Panc1 (cell line): ENCODE measurements around the gene GMPPA. TPM values are rescaled to one million over a fixed set of nuclear protein-coding genes. Genes with fewer than 3 reads are reported as not detected.

Experiments used
- ATAC-seq: fragments of 200-7000 bp; cut with Tn5 transposase; 2 replicates; pipeline ENCODE4 v1.9.1; 2020; ENCODE audit warnings: mild to moderate bottlenecking, moderate library complexity
- BruUV-seq: library from RNA; stranded (reverse); fragments of 400-500 nt; replicated peaks from 2 replicates; lab custom pipeline; 2021; lab: Mats Ljungman, UMichigan
- CTCF ChIA-PET: fragments of 300-600 bp; sonication (Branson Sonifier 250); formaldehyde crosslinking; loops from one replicate; lab custom pipeline; 2022; ENCODE audit warnings: antibody characterized with exemption; lab: Charles Lee
- POLR2A ChIA-PET: fragments of 300-600 bp; sonication (Branson Sonifier 250); formaldehyde crosslinking; loops from one replicate; lab custom pipeline; 2022; ENCODE audit warnings: antibody characterized with exemption; lab: Charles Lee
- DNase-seq: peaks from one replicate; pipeline ENCODE4 v3.0.0-alpha.2; 2010; ENCODE audit warnings: low read depth, low spot score
- H3K27ac ChIP-seq: 2 replicates; pipeline ENCODE4 v1.5.1; 2011; ENCODE audit warnings: mild to moderate bottlenecking, low read length, inconsistent platforms
- H3K27me3 ChIP-seq: fragments of 200-500 bp; sonication (Bioruptor generic); 2 replicates; pipeline ENCODE4 v1.6.0; 2014; ENCODE audit warnings: low read length, inconsistent platforms; ENCODE audit not compliant: control insufficient read depth, insufficient read depth
- H3K36me3 ChIP-seq: fragments of 200-500 bp; sonication (Bioruptor generic); 2 replicates; pipeline ENCODE4 v1.5.1; 2014; ENCODE audit warnings: inconsistent platforms, mild to moderate bottlenecking, low read length, moderate library complexity; ENCODE audit not compliant: control insufficient read depth, insufficient read depth
- H3K4me1 ChIP-seq: 2 replicates; pipeline ENCODE4 v1.5.1; 2011; ENCODE audit warnings: inconsistent platforms, mild to moderate bottlenecking, low read length, moderate library complexity; ENCODE audit not compliant: control insufficient read depth, insufficient read depth
- H3K4me3 ChIP-seq, 2 experiments: 2 replicates each; pipeline ENCODE4 v1.5.1; 2011 to 2012; ENCODE audit warnings: low read depth in 2 of 2, low read length in 2 of 2, mild to moderate bottlenecking in 2 of 2, inconsistent platforms in 1 of 2, moderate library complexity in 1 of 2
- H3K9me3 ChIP-seq: fragments of 200-500 bp; sonication (Bioruptor generic); 2 replicates; pipeline ENCODE4 v1.5.1; 2014; ENCODE audit warnings: low read depth, mild to moderate bottlenecking, inconsistent platforms, low read length, moderate library complexity; ENCODE audit not compliant: control insufficient read depth, insufficient read depth
- POLR2AphosphoS5 ChIP-seq: IDR thresholded peaks from 2 replicates; pipeline ENCODE4 v1.6.1; 2012; ENCODE audit warnings: mild to moderate bottlenecking, low read depth, low read length, moderate library complexity
- REST ChIP-seq, 2 experiments: IDR thresholded peaks; 2 replicates each; pipeline ENCODE4 v1.6.1; 2011 to 2012; ENCODE audit warnings: low read depth in 2 of 2, control low read depth in 1 of 2, low read length in 1 of 2, mild to moderate bottlenecking in 1 of 2, moderate library complexity in 1 of 2; ENCODE audit not compliant: insufficient read depth in 1 of 2
- SIN3A ChIP-seq: IDR thresholded peaks from 2 replicates; pipeline ENCODE4 v1.6.1; 2012; ENCODE audit warnings: low read depth, mild to moderate bottlenecking, low read length, moderate library complexity, borderline replicate concordance; ENCODE audit not compliant: insufficient read depth
- TCF7L2 ChIP-seq: IDR thresholded peaks from 2 replicates; pipeline ENCODE4 v1.6.1; 2011; ENCODE audit warnings: mild to moderate bottlenecking, low read depth, low read length, inconsistent platforms
- in situ Hi-C: cut with HindIII; loops from 2 replicates; pipeline ENCODE4 v1.10.0; 2016; ENCODE audit warnings: low sequenced_read_pairs, low pct_unique_long_range_greater_than_20kb
- intact Hi-C: fragments of 100-400 bp; cut with micrococcal nuclease; formaldehyde crosslinking; loops from one replicate; pipeline ENCODE4 v1.10.0; 2022; ENCODE audit not compliant: unreplicated experiment
- total RNA-seq: library from RNA; stranded (reverse); gene quantifications from one replicate; pipeline ENCODE4 v1.2.1, GENCODE V29; 2021; ENCODE audit not compliant: unreplicated experiment
- TF ChIP-seq, protein P1 (sequence below): fragments of 450-650 bp; IDR thresholded peaks from 2 replicates; pipeline ENCODE4 v1.5.1; 2017; ENCODE audit warnings: mild to moderate bottlenecking

Gene GMPPA
- total RNA-seq, 1 experiment from 2014 or later: 66.2 TPM

- in situ Hi-C loops: no loop called here
- BruUV-seq: no TSS peak
- intact Hi-C loops: no loop called here
- peak; percentile 43; the same call in 1 of the 2 replicates for ATAC-seq
- POLR2A ChIA-PET: no interaction called here
- Histone ChIP-seq H3K27me3 (no peaks in the 10 kb centered on the region), H3K9me3 (no peaks in the 10 kb centered on the region), H3K36me3 (no peaks in the 10 kb centered on the region), H3K4me3 (no peak overlapping the region), H3K27ac (no peak overlapping the region), H3K4me1 (peaks cover 4% of the 10 kb centered on the region; the same call in 1 of the 2 replicates)
- TF ChIP-seq POLR2AphosphoS5 (no peak), TCF7L2 (no peak), SIN3A (no peak), REST (IDR thresholded peaks at IDR 0.05; ENCODE audit: insufficient read depth in 1 of 2, low read depth in 2 of 2, low read length in 1 of 2) (no peak)
- TF ChIP-seq, protein P1, sequence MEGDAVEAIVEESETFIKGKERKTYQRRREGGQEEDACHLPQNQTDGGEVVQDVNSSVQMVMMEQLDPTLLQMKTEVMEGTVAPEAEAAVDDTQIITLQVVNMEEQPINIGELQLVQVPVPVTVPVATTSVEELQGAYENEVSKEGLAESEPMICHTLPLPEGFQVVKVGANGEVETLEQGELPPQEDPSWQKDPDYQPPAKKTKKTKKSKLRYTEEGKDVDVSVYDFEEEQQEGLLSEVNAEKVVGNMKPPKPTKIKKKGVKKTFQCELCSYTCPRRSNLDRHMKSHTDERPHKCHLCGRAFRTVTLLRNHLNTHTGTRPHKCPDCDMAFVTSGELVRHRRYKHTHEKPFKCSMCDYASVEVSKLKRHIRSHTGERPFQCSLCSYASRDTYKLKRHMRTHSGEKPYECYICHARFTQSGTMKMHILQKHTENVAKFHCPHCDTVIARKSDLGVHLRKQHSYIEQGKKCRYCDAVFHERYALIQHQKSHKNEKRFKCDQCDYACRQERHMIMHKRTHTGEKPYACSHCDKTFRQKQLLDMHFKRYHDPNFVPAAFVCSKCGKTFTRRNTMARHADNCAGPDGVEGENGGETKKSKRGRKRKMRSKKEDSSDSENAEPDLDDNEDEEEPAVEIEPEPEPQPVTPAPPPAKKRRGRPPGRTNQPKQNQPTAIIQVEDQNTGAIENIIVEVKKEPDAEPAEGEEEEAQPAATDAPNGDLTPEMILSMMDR: no peak
- no peak for DNase-seq
- CTCF ChIA-PET: interaction anchor here (0.8 kb wide), 1 partner anchor 10 kb away, joined by 3 read pairs; no protein-coding TSS in a partner anchor
Observed at GRCh38 chr2:219469186-219469724, 29.4 kb upstream of the GMPPA start.

DNA sequence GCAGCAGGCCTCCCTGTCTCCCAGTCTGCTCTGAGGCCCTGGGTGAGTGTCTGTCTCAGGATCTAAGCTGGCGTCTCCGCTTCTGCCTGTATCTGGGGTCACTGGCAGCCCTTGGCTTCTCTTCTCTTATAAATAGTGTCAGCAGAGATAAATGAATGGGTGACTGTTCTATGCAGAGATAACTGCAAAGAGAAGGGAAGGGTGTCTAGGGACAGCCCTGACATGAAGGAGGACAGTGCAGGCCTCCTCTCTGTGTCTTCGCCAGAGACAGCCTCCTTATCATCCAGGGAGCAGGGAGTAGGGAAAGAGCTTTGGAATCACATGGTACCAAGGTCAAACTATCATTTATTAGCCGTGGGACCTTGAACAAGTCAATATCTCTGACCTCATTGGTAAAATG lies 28.3 kb upstream of the GMPPA start:
- Histone ChIP-seq H3K36me3 (no peaks in the 10 kb centered on the region), H3K4me1 (peaks cover 4% of the 10 kb centered on the region; the same call in 1 of the 2 replicates), H3K27ac (no peak overlapping the region), H3K27me3 (no peaks in the 10 kb centered on the region), H3K9me3 (no peaks in the 10 kb centered on the region), H3K4me3 (no peak overlapping the region)
- TF ChIP-seq POLR2AphosphoS5: no peak
- TF ChIP-seq REST (IDR thresholded peaks at IDR 0.05; ENCODE audit: insufficient read depth in 1 of 2, low read depth in 2 of 2, low read length in 1 of 2): no peak
- TF ChIP-seq, protein P1: no peak
- TF ChIP-seq SIN3A: no peak
- no peak for TF ChIP-seq TCF7L2
- in situ Hi-C loops (no loop called here), intact Hi-C loops (no loop called here)
- DNase-seq: no peak
- ChIA-PET CTCF (interaction anchor here (0.6 kb wide), 1 partner anchor 82 kb away, joined by 5 read pairs; the partner anchor contains the start of gene DNPEP), POLR2A (no interaction called here)
- ATAC-seq: no peak
- BruUV-seq: no TSS peak
